ENCODE measurements around the gene ALK.
A peak's percentile ranks its signal among the peaks of the same experiment; 100 is the strongest.

Gene ALK

DNA sequence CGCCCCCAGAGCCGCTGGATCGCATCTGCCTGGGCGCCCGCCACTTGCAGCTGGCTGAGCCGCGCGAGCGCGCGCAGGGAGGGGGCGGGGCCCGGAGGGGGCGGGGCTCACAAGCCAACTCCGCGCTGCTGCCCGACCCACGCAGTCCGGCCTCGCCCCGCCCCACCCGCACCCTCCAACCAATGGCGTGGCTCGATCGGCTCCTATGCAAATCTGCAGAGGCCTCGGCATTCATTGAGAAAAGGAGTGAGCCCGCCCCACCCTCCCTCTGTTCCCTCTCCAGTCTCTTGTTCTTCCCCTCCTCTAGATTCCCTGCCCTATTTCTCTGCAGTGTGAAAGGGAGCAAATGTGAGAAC is at the start of gene ALK:
Gene ALK (minus strand): TSS at position 27 of the 356 bp plus-strand sequence. CDS start 927 bp downstream, outside the sequence.
- DNase-seq (ENCODE audit: low read depth), result peak; percentile 55

DNA sequence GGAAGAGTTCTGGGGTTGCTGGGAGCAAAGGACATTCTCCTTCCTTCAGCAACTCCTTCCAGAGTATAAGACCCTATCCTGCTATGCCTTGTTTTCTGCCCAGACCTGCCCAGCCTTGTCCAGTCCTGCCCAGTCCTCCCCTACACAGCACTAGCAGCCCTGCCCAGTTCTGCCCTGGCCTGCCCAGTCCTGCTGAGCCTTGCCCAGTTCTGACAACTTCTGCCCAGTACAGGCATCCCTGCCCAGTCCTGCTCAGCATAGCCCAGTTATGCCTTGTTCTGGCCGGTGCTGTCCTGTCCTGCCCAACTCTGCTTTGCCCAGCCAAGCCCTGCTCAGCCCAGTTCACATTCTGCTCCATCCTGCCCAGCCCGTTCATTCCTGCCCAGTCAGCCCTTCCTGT is 44.9 kb upstream of the ALK start:
- DNase-seq (ENCODE audit: low read depth), result no peak

DNA sequence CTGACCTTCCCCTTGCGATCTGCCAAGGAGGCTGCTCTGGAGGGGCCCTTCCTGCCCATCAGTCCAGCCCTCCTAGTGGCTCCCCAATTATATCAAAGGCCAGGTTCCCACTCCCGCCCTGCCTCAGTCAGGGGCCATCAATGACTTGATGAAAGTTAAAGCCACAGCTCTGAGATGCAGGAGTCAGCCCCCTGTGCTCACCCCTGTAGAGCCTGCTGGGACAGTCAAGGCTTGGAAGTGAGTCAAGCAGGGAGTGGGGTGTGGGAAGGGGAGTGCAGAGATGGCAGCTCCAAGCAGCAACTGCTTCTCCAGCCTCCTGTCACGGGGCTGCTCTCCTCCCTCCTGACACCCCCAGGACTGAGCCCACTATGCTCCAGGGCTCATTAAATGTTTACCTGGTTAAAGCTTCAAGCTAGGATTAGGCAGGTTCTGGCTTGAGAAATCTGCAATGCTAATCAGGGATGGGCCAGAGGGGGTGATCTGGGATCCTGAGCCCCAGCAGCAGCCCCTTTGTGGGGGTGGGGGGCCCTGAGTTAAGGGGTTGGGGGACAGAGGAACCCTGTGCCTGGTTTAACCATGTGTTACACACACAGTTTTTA is 42.7 kb upstream of the ALK start:
- no peak for DNase-seq (ENCODE audit: low read depth)

DNA sequence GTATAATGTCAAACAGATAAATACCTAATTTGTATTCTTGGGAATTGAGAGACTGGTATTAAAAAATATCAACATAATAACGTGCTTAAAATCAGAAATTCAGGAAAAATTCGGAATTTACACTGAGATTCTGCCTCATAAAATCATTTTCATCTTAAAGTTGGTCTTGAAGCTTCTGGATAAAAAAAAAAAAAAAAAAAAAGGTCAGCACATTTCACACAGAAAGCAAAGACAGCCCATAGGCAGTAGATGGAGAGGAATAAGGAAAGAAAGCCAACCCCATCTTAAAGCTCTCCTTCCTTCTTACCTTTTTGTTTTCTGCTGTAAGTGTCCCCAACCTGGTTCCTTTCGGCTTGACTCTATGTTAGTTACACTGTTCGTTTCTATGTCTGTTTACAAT is 41.5 kb upstream of the ALK start:
- DNase-seq (ENCODE audit: low read depth), result no peak

DNA sequence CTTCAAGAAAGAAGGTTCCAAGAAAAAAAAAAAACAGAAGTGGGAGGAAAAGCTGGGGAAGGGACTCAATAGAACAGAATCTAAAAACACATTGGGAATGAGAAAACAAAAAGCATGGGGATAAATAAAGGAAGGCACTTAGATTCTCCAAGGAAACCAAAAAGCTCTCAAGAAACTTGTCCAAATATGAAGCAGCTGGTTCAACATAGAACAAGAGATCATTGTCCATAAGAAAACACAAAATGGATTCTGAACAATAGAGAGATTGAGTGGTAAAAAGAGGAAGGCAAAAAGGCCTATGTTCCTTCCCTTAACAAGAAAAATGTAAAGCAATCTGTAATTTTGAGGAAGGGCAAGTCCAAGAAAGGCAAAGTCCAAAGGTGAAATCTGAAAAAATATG is 32.9 kb upstream of the ALK start:
- DNase-seq (ENCODE audit: low read depth), result no peak

DNA sequence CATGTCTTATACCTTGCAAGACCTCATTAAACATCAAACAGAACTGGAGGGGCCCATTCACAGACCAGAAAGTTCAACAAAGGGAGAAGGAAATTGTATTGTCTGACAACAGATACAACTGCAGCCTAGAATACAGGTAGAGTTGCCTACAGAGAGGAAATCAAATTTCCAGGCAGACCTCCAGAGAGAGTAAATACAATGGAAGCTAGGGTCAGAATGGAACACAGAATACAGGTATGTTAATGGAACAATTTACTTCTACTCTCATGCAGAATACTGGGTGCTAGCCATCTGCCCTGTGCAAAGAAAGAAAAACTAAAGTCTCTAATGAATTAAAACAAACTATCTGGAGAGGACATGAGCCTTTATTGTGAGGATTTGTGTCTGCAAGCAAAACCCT is 31.6 kb upstream of the ALK start:
- no peak for DNase-seq (ENCODE audit: low read depth)

DNA sequence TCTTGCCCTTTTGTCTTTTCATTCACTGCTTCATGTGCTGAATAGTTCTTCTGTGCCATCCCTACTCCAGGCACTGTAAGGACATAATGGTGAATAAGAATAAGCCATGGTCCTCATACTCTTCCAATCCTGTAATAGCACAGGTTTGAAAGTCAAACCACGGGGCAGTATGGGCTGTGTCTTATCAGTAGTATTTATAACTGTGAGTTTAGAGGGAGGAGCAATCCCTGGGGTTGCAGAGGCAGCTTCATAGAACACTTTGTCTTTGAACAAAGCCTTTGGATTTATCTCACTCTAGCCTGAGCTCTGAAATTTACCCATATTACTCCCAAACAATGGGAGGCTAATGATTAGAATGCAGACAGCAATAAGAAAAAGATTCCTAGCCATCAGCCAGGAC is 30.2 kb upstream of the ALK start:
- no peak for DNase-seq (ENCODE audit: low read depth)

DNA sequence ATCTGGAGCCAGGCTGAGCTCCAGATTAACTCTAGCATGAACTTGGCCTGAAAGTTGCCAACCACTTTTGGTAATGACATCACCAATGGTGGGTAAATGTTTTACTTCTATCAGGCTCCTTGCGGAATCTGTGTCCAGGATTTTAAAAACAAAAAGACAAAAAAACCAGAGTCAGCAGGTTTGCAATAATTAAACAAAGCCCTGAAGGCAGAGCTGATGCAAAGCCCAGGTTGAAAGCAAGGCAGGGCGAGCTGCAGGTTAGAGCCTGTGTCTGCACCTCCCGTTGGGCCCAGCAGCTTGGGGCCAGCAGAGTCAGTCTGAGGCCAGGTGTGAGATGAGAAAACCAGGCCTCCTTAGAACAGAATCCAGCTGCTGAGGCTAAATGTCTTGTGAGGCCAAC is 29.1 kb upstream of the ALK start:
- no peak for DNase-seq (ENCODE audit: low read depth)

DNA sequence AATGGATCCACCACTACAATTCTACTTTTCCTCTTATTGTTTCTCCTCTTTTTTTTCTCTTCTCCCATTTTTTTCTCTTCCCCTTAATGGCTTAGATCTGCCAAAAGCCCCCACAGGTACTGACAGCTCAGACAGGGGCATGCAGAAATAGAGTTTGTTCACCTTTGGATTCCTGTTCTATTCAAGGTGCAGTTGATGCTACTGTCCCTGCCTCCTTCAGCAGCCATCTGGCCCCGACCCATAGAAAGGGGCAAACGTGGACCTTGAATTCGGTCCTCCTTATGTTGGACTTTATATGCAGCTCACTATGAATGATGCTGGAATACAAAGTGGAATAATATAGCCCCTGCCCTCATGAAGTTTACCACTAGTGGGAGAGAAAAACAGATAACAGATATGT is 27.7 kb upstream of the ALK start:
- no peak for DNase-seq (ENCODE audit: low read depth)

DNA sequence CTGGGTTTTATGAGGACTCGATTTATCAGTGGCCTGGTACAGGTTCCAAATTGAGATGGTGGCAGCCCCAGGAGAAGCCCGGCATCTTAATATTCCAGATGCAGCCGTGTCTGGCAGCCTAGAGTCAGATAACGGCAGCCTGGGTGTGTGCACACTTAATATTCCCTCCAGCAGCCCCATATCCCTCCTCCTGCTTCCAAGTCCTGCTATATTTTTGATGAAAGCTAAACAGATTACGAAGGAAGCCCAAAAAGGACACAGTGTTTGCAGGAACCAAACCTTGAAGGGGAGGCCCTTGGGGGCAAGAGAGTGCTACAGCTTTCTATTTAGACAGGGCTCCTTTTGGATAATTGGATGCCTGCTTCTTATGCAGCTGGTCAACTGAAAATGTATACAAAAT is 25.1 kb upstream of the ALK start:
- DNase-seq (ENCODE audit: low read depth), result no peak

DNA sequence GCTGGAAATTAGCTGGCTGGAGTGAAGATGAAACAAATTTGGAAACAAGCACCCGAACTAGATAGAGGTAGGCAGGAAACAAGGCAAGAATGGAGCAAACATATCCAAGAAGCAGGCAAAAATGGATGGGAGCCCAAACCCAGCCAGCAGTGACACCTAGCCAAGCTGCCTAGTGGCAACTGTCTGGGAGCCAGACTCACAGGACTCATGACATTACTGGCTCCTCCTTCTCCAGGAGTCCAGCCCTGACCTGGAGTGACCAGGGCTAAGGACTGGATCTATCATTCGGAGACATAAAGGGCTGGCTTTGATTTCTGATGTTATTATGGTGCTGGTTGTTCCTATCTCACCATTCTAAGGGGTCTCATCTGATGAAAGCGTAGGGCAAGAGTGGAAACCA is 21.3 kb upstream of the ALK start:
- no peak for DNase-seq (ENCODE audit: low read depth)

DNA sequence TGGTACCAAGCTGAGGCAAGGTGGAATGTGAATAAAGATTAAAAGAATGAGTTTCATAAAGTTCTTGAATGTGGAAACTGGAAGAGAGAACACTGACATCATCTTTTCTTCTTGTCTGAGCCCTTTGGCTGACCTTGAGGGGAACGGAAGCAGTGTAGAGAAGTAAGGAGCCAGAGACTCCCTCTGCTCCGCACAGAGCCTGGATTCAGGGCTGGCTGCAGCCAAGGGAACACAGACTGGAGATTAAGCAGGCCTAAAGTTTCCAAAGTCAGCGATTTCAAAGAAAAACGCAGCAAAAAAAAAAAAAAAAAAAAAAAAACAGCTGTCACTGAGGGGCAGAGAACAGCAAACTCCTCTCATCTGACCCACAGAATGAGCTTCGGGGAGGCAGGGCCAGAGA is 19.3 kb upstream of the ALK start:
- no peak for DNase-seq (ENCODE audit: low read depth)

DNA sequence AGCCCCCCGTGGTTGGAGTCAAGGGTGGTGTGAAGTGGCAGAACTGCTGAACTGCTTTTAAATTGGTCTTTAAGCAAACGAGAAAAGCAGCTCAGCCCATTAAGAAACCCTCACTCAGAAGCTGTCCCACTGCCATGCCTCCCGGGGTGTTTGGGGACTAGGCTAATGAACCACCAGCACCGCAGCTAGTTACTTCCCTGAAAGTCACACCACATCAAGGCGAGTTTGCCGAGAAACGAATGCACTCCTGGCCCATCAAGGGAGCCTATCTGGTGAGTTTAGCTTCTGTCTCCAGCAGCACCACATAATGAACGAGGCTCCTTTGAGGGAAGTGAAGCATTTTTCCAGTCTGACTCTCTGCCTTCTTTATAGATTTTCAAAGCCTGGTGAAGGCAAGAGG is 14.6 kb upstream of the ALK start:
- DNase-seq (ENCODE audit: low read depth), result no peak

DNA sequence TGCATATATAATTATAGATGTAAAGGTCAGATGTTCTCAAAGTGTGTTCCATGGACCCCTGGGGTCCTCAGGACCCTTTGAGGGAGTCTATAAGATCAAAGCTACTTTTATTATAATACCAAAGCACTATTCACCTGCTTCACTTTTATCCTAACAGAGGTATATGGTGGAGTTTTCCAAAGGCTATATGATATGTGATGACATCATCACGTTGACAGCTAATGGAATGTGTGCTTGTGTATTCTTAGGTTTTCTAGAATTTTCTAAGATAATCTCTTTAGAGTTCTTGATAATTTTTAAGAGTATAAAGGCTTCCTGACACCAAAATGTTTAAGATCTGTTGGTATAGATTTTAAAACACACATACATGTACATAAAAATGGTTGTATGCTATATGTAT is 10.4 kb upstream of the ALK start:
- DNase-seq (ENCODE audit: low read depth), result no peak

DNA sequence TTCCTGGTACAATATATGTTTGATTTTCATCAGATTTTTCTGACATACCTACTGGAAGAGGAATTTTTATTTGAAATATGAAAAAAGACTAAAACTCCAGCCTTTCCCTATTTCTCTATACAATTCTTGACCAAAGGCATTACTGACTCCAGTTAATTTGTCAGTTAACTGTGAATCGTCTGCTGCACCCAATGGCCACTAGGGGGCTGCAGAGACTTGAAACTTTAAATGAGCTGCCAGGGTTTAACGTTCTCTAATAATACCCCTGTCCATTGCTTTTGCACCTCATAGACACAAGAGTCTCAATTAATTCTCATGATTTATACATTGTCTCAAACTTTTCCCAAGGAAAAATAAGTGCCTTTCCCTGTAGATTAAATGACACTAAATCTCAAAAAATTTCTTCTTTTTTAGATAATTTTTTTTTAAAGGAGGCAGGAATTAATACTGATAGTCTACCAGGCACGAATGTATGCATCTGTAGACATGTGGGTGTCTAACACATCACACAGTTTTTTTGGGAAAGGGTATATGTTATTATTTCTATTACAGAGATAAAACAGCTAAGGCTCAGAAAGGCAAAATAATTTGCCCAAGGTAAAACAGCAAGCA is 1.8 kb upstream of the ALK start:
- DNase-seq (ENCODE audit: low read depth), result peak; percentile 28

DNA sequence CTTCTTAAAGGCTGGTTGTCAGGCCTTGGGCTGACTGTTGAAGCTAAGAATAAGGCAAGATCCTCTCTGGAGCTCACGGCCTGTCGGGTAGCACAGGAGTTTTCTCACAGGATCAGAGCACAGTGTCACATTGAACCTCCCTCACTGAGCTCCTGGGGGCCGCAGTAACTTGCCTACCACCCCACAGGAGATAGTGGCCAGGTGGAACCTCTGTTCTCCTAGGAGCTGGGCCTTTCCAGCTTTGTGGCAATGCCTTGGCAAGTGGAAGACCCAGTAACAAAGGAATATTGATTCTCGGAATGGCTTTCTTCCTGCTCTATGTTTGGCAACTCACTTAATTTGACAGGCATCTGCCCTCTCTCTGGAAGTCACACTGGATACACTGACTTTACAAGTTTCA is 1.2 kb upstream of the ALK start:
- DNase-seq (ENCODE audit: low read depth), result no peak

DNA sequence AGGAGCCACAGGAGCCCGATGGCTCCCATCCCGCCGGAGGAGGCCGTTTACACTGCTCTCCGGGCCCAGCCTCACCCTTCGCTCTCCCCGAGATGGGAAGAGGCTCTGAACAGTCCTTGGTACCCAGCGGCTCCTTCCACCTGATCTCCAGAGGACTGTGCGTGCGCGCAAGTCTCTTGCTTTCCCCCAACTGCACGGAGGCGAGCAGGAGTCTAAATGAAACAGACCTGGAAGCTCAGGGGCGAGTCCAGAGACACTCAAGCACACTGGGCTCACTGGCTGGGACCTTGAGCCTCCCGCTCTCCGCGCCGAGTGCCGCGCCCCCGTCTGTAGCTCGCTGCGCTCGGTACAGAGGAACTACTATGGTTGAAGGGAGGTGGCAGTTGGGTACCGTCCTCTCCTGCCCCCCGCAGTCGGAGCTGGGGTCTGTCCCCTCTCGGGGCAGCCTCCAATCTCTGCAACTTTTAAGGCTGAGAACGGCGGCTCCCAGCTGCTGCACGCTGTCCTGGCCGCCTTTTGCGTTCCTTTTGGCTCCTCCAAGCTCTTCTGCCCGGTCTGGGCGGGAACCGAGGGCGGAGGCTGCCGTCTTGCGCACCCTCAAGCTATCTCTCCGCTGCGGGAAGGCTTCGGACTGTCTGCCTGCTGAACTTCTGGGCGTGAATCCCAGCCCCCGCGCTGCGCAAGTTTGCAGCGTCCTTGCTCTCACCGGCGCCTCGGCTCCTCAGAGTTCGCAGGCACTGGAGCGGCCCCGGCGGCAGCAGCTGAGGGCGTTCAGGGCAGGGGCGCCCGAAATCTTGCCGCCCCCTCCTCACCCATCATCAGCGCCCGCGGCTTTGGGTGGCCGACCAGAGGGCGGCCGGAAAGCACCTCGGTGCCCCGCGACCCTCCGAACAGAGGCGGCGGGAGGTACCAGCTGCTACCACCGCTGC is 491 bp downstream of the ALK start:
- no peak for DNase-seq (ENCODE audit: low read depth)

DNA sequence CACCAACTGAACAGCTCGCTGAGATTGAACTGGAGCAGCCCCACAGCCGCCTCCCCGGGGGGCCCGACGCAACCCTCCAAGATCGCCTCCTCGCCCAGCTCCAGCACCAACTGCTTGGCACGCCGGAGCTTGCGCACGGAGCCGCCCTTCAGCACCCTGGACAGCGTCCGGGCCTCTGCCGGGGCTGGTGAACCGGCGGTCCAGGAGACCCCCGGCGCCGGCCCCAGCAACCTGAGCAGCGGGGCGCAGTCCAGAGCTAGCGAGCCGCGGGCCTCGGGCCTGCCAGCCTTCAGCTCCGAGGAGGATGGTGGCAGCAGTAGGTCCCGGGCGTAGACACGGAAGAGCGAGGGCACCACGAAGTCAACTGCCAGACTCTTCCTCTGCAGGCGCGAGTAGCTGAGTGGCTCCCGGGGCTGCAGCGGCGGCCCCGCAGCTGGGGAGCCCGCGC is 1.2 kb downstream of the ALK start:
- DNase-seq (ENCODE audit: low read depth), result no peak

DNA sequence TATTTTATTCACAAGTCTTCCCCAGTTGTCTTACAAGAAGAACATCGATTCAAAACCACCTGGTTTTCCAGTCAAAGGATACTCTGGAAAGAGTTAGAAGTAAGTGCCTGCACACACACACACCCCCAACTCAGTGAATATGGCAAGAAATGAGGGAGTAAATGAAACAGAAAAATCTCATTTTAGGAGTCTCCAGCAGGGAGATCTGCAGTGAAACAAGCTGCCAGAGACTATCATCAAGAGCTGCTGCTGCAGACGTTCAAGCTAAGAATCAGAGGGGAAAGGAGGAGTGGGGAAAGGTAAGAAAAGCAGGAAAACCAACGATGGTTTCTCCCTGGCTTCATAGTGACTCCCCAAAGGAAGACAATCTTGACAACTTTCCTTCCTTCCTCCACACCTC is 2.4 kb downstream of the ALK start:
- no peak for DNase-seq (ENCODE audit: low read depth)

DNA sequence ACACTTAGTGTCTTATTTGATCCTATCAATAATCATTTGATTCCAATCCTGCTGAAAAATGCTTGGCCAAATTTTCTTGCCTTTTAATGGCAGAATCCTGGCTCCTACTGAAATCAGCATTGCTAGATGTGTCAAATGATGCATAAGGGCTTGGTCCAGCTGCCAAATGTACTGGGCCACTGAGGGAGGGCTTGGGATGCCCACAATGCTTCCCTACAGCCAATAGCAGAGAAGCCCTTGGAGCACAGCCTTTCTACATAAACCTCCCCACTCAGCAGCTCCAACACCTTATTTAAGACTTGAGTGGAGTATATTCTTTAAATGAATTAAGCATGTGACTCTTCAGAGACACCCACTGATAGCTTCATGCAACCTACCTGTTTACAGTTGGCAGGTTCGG is 3.6 kb downstream of the ALK start:
- DNase-seq (ENCODE audit: low read depth), result no peak

DNA sequence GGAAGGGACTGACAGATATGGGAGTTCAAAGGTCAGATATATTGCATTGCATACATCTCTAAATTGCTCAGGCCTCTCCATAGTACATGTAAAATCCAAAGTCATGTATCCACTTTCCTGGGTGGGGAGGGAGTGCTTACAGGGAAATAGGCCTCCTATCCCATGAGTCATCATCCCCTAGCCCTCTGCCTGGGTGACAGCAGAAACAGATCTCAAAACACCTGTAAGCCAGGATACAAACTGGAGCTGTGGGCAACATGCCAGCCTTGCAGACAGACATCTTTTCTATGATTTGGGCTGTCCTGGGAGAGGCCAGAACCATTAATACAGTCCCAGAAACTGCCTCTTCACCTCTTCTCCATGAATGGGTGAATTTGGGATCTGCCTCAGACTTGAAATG is 4.8 kb downstream of the ALK start:
- DNase-seq (ENCODE audit: low read depth), result no peak

DNA sequence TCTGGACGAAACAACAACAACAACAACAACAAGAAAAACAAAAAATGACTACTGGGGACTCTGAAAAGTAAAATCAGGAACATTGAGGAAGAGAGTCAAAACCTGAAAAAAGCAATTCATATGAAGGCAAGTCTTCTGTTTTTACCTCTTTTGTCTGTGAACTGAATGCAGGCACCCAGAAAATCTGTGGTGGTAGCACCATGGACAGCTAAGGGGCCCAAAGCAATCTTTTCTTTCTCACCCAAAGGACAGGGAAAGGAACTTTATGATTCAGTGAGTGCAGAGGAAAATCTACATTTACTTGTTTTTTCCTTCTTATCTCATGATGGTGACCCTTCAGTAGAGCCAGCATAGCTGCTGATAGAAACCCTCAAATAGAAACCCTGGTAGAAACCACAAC is 10.4 kb downstream of the ALK start:
- no peak for DNase-seq (ENCODE audit: low read depth)

DNA sequence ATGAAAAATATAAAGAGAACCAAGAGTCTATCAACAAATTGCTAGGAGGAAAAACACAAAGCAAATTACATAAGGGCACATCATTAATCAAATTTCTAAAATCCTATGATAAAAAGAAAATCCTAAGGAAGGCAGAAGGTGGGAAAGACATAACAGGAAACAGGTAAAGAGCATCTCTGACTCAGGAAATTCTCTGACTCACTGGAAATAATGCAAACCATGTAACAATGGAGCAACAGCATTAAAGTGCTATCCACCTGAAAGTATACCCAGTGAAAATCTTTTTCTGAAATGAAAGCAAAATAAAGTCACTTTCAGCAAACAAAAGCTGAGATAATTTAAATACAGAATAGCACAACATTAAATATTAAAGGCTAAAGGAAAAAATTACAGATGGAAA is 10.9 kb downstream of the ALK start:
- DNase-seq (ENCODE audit: low read depth), result no peak

All from fibroblast of the conjunctiva (primary cell).